Ovary (tissue), 9 donors: Measurements from ENCODE around the gene RPL22. TPM values are rescaled to one million over a fixed set of nuclear protein-coding genes. Genes with fewer than 3 reads are reported as not detected.

Experiments used
- DNase-seq, 5 donors: peaks; one replicate each; pipeline ENCODE4 v3.0.0-alpha.2; 2019 to 2020
- H3K27ac ChIP-seq, 2 donors: fragments of 200-600 bp; one replicate each; pipeline versions ENCODE4 v1.5.1 to v1.8.0; 2019 to 2022
- H3K27me3 ChIP-seq: fragments of 200-600 bp; one replicate; pipeline ENCODE4 v1.8.0; 2022
- H3K36me3 ChIP-seq: fragments of 200-600 bp; sonication (generic); one replicate; pipeline ENCODE4 v1.5.1; 2019
- H3K4me1 ChIP-seq: one replicate; pipeline ENCODE4 v1.8.1; 2013; ENCODE audit warnings: mild to moderate bottlenecking, moderate library complexity; ENCODE audit not compliant: insufficient read depth
- H3K4me3 ChIP-seq: fragments of 200-600 bp; sonication (generic); one replicate; pipeline ENCODE4 v1.5.1; 2017
- H3K9me3 ChIP-seq, 2 donors: fragments of 200-600 bp in 1 of 2; sonication (generic) in 1 of 2; one replicate each; pipeline versions ENCODE4 v1.5.1 to v1.8.1; 2013 to 2019; ENCODE audit warnings: mild to moderate bottlenecking in 1 of 2, moderate library complexity in 1 of 2
- CTCF ChIP-seq, 3 donors: fragments of 450-650 bp in 2 of 3; fragments of 200-600 bp in 1 of 3; IDR thresholded peaks; one replicate each; pipeline versions ENCODE4 v1.5.1 to v1.8.0; 2016 to 2022; ENCODE audit warnings: antibody characterized with exemption in 3 of 3, mild to moderate bottlenecking in 1 of 3
- EP300 ChIP-seq: sonication (generic); formaldehyde crosslinking; IDR thresholded peaks from one replicate; pipeline ENCODE4 v1.6.1; 2017; ENCODE audit warnings: antibody characterized with exemption
- POLR2A ChIP-seq: fragments of 450-650 bp; IDR thresholded peaks from one replicate; pipeline ENCODE4 v1.6.1; 2017; ENCODE audit warnings: antibody characterized with exemption, mild to moderate bottlenecking, moderate library complexity
- WGBS, 3 donors: extraction: QIAGEN DNeasy Blood & Tissue Kit in 1 of 3; methylation state at CpG; one replicate each; pipeline versions ENCODE4 v1.1.5 to v1.1.7; 2013 to 2017; 5-methylcytosine and 5-hydroxymethylcytosine counted together
- intact Hi-C, 4 donors: fragments of 100-400 bp; cut with DNase I; formaldehyde crosslinking; loops; one replicate each; pipeline versions ENCODE4 v1.11.0 to v1.15.1; 2022 to 2023
- polyA plus RNA-seq, 2 donors: library from polyadenylated mRNA; stranded (reverse); fragments of 200-250 nt in 1 of 2; fragments of 350-450 nt in 1 of 2; fragmentation: Illumina TruSeq in 1 of 2; extraction: RNeasy Lipid Tissue Mini Kit (QIAGEN cat#74804) in 1 of 2; gene quantifications; one replicate each; pipeline ENCODE4 v1.2.3, GENCODE V29; 2013 to 2014
- total RNA-seq, 7 donors: library from RNA; depleted of rRNA in 2 of 7; stranded (reverse); fragments of >200 nt in 2 of 7; fragmentation: NEBNext Ultra II Directional in 3 of 7; extraction: Animal tissue kit (Norgen Biotek cat#: 25700) in 3 of 7; gene quantifications; one replicate each; pipeline versions ENCODE4 v1.1.0 to v1.2.4, GENCODE V29; 2016 to 2023
- donor health status: DM: no; HTN: no; CAD: no; lungs with moderate emphysema.
- donor health status: DM: no; HTN: no; CAD: no.
- donor health status: Bipolar disorder and iron deficiency.
- donor health status: DM: yes; HTN: yes; CAD: no.
- donor health status: DM: no; HTN: no; CAD: no.
- donor health status: DM: yes; HTN: yes; CAD: no.

The RPL22 gene
- total and polyA plus RNA-seq, 9 donors, result 379 to 2,062 (median 715) TPM

- no peak for TF ChIP-seq CTCF (IDR thresholded peaks at IDR 0.05)
- no peak for TF ChIP-seq POLR2A
- no peak for TF ChIP-seq EP300
- H3K27ac ChIP-seq, result no peak overlapping the region
- 28 to 33% (median 29%) methylated on average over 33 of the region's 33 CpGs for WGBS, 3 donors
- no peaks in the 10 kb centered on the region for H3K9me3 ChIP-seq
- H3K4me3 ChIP-seq, result no peak overlapping the region
- H3K4me1 ChIP-seq, result peaks cover 4% of the 10 kb centered on the region
- peaks cover 15% of the 10 kb centered on the region for H3K27me3 ChIP-seq
- DNase-seq, result no peak
- intact Hi-C loops, result loop anchor here in 3 of 4 donors (5.0 to 10.0 kb wide), 5 partner anchors 164 to 196 kb away; partner anchors contain the start of gene KCNAB2 (in 1 of the 3)
- H3K36me3 ChIP-seq, result no peaks in the 10 kb centered on the region
Observed at GRCh38 chr1:6241107-6241886, 41.9 kb upstream of the RPL22 start.

- Histone ChIP-seq H3K36me3 (no peaks in the 10 kb centered on the region), H3K27me3 (peaks cover 9% of the 10 kb centered on the region), H3K4me3 (no peak overlapping the region), H3K4me1 (peaks cover 4% of the 10 kb centered on the region), H3K9me3 (no peaks in the 10 kb centered on the region), H3K27ac (no peak overlapping the region)
- intact Hi-C loops, result loop anchor here in 3 of 4 donors (5.0 to 10.0 kb wide), 5 partner anchors 165 to 195 kb away; partner anchors contain the start of gene KCNAB2 (in 1 of the 3)
- TF ChIP-seq CTCF (IDR thresholded peaks at IDR 0.05) (no peak), POLR2A (no peak), EP300 (no peak)
- DNase-seq, result no peak
- 62 to 73% (median 69%) methylated on average over 17 of the region's 17 CpGs for WGBS, 3 donors
Observed at GRCh38 chr1:6239950-6240768, 40.8 kb upstream of the RPL22 start.

GRCh38 chr1:6239213-6239752, 39.9 kb upstream of the RPL22 start:
- Histone ChIP-seq H3K9me3 (no peaks in the 10 kb centered on the region), H3K27me3 (peaks cover 9% of the 10 kb centered on the region), H3K4me1 (peaks cover 4% of the 10 kb centered on the region), H3K4me3 (no peak overlapping the region), H3K36me3 (no peaks in the 10 kb centered on the region), H3K27ac (no peak overlapping the region)
- intact Hi-C loops, result no loop called here
- no peak for TF ChIP-seq EP300
- no peak for TF ChIP-seq POLR2A
- TF ChIP-seq CTCF (IDR thresholded peaks at IDR 0.05), result no peak
- WGBS, 3 donors, result 46 to 51% (median 50%) methylated on average over 7 of the region's 7 CpGs
- no peak for DNase-seq

GRCh38 chr1:6237093-6237492, 37.7 kb upstream of the RPL22 start:
- H3K4me1 ChIP-seq, result peaks cover 4% of the 10 kb centered on the region

More at GRCh38 chr1:6237093-6237492, 37.7 kb upstream of the RPL22 start:
- DNase-seq, result no peak
- Histone ChIP-seq H3K27me3 (no peaks in the 10 kb centered on the region), H3K9me3 (no peaks in the 10 kb centered on the region), H3K4me3 (no peak overlapping the region), H3K27ac (no peak overlapping the region), H3K36me3 (no peaks in the 10 kb centered on the region)
- intact Hi-C loops, result no loop called here
- 90 to 92% (median 92%) methylated on average over 4 of the region's 4 CpGs for WGBS, 3 donors
- no peak for TF ChIP-seq POLR2A
- no peak for TF ChIP-seq CTCF (IDR thresholded peaks at IDR 0.05)
- no peak for TF ChIP-seq EP300
